Breast epithelium (tissue), 4 donors: ENCODE data around the gene MCF2L2. TPM values are rescaled to one million over a fixed set of nuclear protein-coding genes. Genes with fewer than 3 reads are reported as not detected.

Experiments used
- DNase-seq, 2 donors: peaks; one replicate each; pipeline ENCODE4 v3.0.0-alpha.2; 2019; ENCODE audit warnings: low spot score in 2 of 2
- H3K27ac ChIP-seq, 2 donors: fragments of 200-600 bp; sonication (generic) in 1 of 2; one replicate each; pipeline ENCODE4 v1.5.1; 2016 to 2019; ENCODE audit warnings: mild to moderate bottlenecking in 1 of 2
- H3K27me3 ChIP-seq, 2 donors: fragments of 200-600 bp; sonication (generic) in 1 of 2; one replicate each; pipeline versions ENCODE4 v1.5.1 to v1.6.0; 2017 to 2019; ENCODE audit warnings: control low read depth in 1 of 2, mild to moderate bottlenecking in 1 of 2
- H3K36me3 ChIP-seq: fragments of 200-600 bp; one replicate; pipeline ENCODE4 v1.5.1; 2019
- H3K4me1 ChIP-seq, 2 donors: fragments of 200-600 bp; sonication (generic); one replicate each; pipeline ENCODE4 v1.5.1; 2016 to 2019; ENCODE audit warnings: control low read depth in 1 of 2
- H3K4me3 ChIP-seq, 3 donors: fragments of 200-600 bp; sonication (generic); 1 replicate in 2 of 3; 2 replicates in 1 of 3; pipeline ENCODE4 v1.5.1; 2016 to 2019; ENCODE audit warnings: mild to moderate bottlenecking in 3 of 3, moderate library complexity in 2 of 3
- H3K9me3 ChIP-seq, 2 donors: fragments of 200-600 bp; sonication (generic) in 1 of 2; one replicate each; pipeline ENCODE4 v1.5.1; 2016 to 2019; ENCODE audit warnings: control low read depth in 1 of 2
- CTCF ChIP-seq, 3 donors: fragments of 450-650 bp; IDR thresholded peaks; one replicate each; pipeline ENCODE4 v1.5.1; 2016 to 2017; ENCODE audit warnings: antibody characterized with exemption in 3 of 3, mild to moderate bottlenecking in 3 of 3, moderate library complexity in 3 of 3
- POLR2A ChIP-seq: fragments of 450-650 bp; IDR thresholded peaks from one replicate; pipeline ENCODE4 v1.6.1; 2016; ENCODE audit warnings: antibody characterized with exemption, mild to moderate bottlenecking, moderate library complexity
- POLR2AphosphoS5 ChIP-seq, 3 donors: sonication (generic); formaldehyde crosslinking; IDR thresholded peaks; one replicate each; pipeline ENCODE4 v1.6.1; 2017; ENCODE audit warnings: antibody characterized with exemption in 3 of 3
- intact Hi-C: fragments of 100-400 bp; cut with DNase I; formaldehyde crosslinking; loops from one replicate; pipeline ENCODE4 v1.15.1; 2023; ENCODE audit warnings: low total_unique reads
- total RNA-seq, 3 donors: library from RNA; depleted of rRNA; stranded (reverse); fragments of >200 nt; gene quantifications; one replicate each; pipeline ENCODE4 v1.1.0, GENCODE V29; 2016

The MCF2L2 gene
- total RNA-seq, 3 donors from 2014 or later, result 0.64 to 1.5 (median 1.3) TPM

GRCh38 chr3:183307749-183308148 lies 120.7 kb downstream of the MCF2L2 start:
- Histone ChIP-seq H3K27ac (no peak overlapping the region), H3K36me3 (no peaks in the 10 kb centered on the region), H3K9me3 (no peaks in the 10 kb centered on the region), H3K27me3 (no peaks in the 10 kb centered on the region), H3K4me1 (no peaks in the 10 kb centered on the region), H3K4me3 (no peak overlapping the region)
- DNase-seq, result no peak
- TF ChIP-seq POLR2AphosphoS5 (IDR thresholded peaks at IDR 0.05) (no peak), POLR2A (no peak), CTCF (IDR thresholded peaks at IDR 0.05) (no peak)
- intact Hi-C loops, result no loop called here

- peak; percentile 67 to 88 for DNase-seq
- no peaks in the 10 kb centered on the region for H3K27me3 ChIP-seq
- H3K9me3 ChIP-seq, result no peaks in the 10 kb centered on the region
- H3K4me1 ChIP-seq, result no peaks in the 10 kb centered on the region
- H3K4me3 ChIP-seq, result no peak overlapping the region
- no peaks in the 10 kb centered on the region for H3K36me3 ChIP-seq
- intact Hi-C loops, result no loop called here
- no peak for TF ChIP-seq CTCF (IDR thresholded peaks at IDR 0.05)
- TF ChIP-seq POLR2AphosphoS5 (IDR thresholded peaks at IDR 0.05), result peak in 1 of 3 donors; percentile 65
- TF ChIP-seq POLR2A, result no peak
- peak overlapping the region in 1 of 2 donors; percentile 72 for H3K27ac ChIP-seq
Measured at GRCh38 chr3:183306798-183307671, 121.4 kb downstream of the MCF2L2 start.

- intact Hi-C loops, result no loop called here
- TF ChIP-seq POLR2AphosphoS5 (IDR thresholded peaks at IDR 0.05) (no peak), CTCF (IDR thresholded peaks at IDR 0.05) (no peak), POLR2A (no peak)
Measured at GRCh38 chr3:183303690-183304089, 124.7 kb downstream of the MCF2L2 start.

GRCh38 chr3:183301937-183302580 lies 126.4 kb downstream of the MCF2L2 start:
- Histone ChIP-seq H3K27ac (no peak overlapping the region), H3K27me3 (no peaks in the 10 kb centered on the region), H3K9me3 (no peaks in the 10 kb centered on the region), H3K4me1 (no peaks in the 10 kb centered on the region), H3K4me3 (no peak overlapping the region), H3K36me3 (no peaks in the 10 kb centered on the region)
- intact Hi-C loops, result no loop called here
- DNase-seq, result no peak
- no peak for TF ChIP-seq CTCF (IDR thresholded peaks at IDR 0.05)
- TF ChIP-seq POLR2AphosphoS5 (IDR thresholded peaks at IDR 0.05), result no peak
- no peak for TF ChIP-seq POLR2A

More at GRCh38 chr3:183303690-183304089, 124.7 kb downstream of the MCF2L2 start:
- no peaks in the 10 kb centered on the region for H3K36me3 ChIP-seq
- H3K4me1 ChIP-seq, result no peaks in the 10 kb centered on the region
- H3K27me3 ChIP-seq, result no peaks in the 10 kb centered on the region
- no peak overlapping the region for H3K4me3 ChIP-seq
- H3K27ac ChIP-seq, result no peak overlapping the region
- no peaks in the 10 kb centered on the region for H3K9me3 ChIP-seq
- DNase-seq, result no peak

- Histone ChIP-seq H3K4me3 (no peak overlapping the region), H3K9me3 (no peaks in the 10 kb centered on the region), H3K36me3 (no peaks in the 10 kb centered on the region), H3K27ac (no peak overlapping the region), H3K27me3 (no peaks in the 10 kb centered on the region), H3K4me1 (no peaks in the 10 kb centered on the region)
- intact Hi-C loops, result no loop called here
- DNase-seq, result no peak
- TF ChIP-seq CTCF (IDR thresholded peaks at IDR 0.05) (no peak), POLR2A (no peak), POLR2AphosphoS5 (IDR thresholded peaks at IDR 0.05) (no peak)
Measured at GRCh38 chr3:183300996-183301562, 127.3 kb downstream of the MCF2L2 start.
